GM23338 (cell line): ENCODE data around the gene CFDP1. TPM values are rescaled to one million over a fixed set of nuclear protein-coding genes. Genes with fewer than 3 reads are reported as not detected.

Experiments
- ATAC-seq: fragments of 200-7000 bp; cut with Tn5 transposase; 3 replicates; pipeline ENCODE4 v1.9.1; 2020
- DNase-seq: peaks from one replicate; pipeline ENCODE4 v3.0.0-alpha.2; 2015; ENCODE audit warnings: low spot score
- H2AFZ ChIP-seq: fragments of 200-600 bp; sonication (generic); 2 replicates; pipeline ENCODE4 v1.8.0; 2016; ENCODE audit warnings: antibody characterized with exemption, mild to moderate bottlenecking, moderate library complexity
- H3F3A ChIP-seq: fragments of 200-600 bp; sonication (generic); replicated peaks from 2 replicates; pipeline ENCODE4 v1.8.0; 2017; ENCODE audit warnings: antibody characterized with exemption, mixed run types, low read depth
- H3K27ac ChIP-seq: fragments of 200-600 bp; sonication (generic); 2 replicates; pipeline ENCODE4 v1.6.1; 2016; ENCODE audit warnings: low read depth
- H3K27me3 ChIP-seq: fragments of 200-600 bp; sonication (generic); 2 replicates; pipeline ENCODE4 v1.8.0; 2016; ENCODE audit warnings: mild to moderate bottlenecking, mixed run types, moderate library complexity; ENCODE audit not compliant: insufficient read depth
- H3K36me3 ChIP-seq: fragments of 200-600 bp; sonication (generic); 2 replicates; pipeline ENCODE4 v1.8.0; 2016; ENCODE audit warnings: mild to moderate bottlenecking; ENCODE audit not compliant: insufficient read depth
- H3K4me1 ChIP-seq: fragments of 200-600 bp; sonication (generic); 2 replicates; pipeline ENCODE4 v1.8.0; 2016; ENCODE audit warnings: mild to moderate bottlenecking, moderate library complexity; ENCODE audit not compliant: insufficient read depth
- H3K4me2 ChIP-seq: fragments of 200-600 bp; sonication (generic); 2 replicates; pipeline ENCODE4 v1.7.1; 2017; ENCODE audit warnings: mixed run types
- H3K4me3 ChIP-seq: fragments of 200-600 bp; sonication (generic); 2 replicates; pipeline ENCODE4 v1.6.1; 2016; ENCODE audit warnings: mixed run types
- H3K79me2 ChIP-seq: fragments of 200-600 bp; sonication (generic); replicated peaks from 2 replicates; pipeline ENCODE4 v1.8.0; 2017; ENCODE audit warnings: mild to moderate bottlenecking; ENCODE audit not compliant: insufficient read depth
- H3K9me2 ChIP-seq: fragments of 200-600 bp; sonication (generic); 2 replicates; pipeline ENCODE4 v1.8.0; 2017; ENCODE audit not compliant: insufficient read depth
- H4K20me1 ChIP-seq: fragments of 200-600 bp; sonication (generic); replicated peaks from 2 replicates; pipeline ENCODE4 v1.8.0; 2017; ENCODE audit warnings: mild to moderate bottlenecking; ENCODE audit not compliant: insufficient read depth
- H3K27ac Mint-ChIP-seq: 2 replicates; pipeline ENCODE4 v1.8.0; 2020; ENCODE audit warnings: inconsistent platforms, mild to moderate bottlenecking, moderate library complexity, mixed read lengths
- H3K27me3 Mint-ChIP-seq: 3 replicates; pipeline ENCODE4 v1.8.0; 2022; ENCODE audit warnings: low read depth, mild to moderate bottlenecking, moderate library complexity, mixed read lengths, inconsistent platforms; ENCODE audit not compliant: insufficient read depth, poor library complexity
- H3K36me3 Mint-ChIP-seq: 3 replicates; pipeline ENCODE4 v1.8.0; 2021; ENCODE audit warnings: low read depth, mild to moderate bottlenecking, inconsistent platforms, moderate library complexity, mixed read lengths
- H3K4me1 Mint-ChIP-seq: 3 replicates; pipeline ENCODE4 v1.8.0; 2020; ENCODE audit warnings: mild to moderate bottlenecking, inconsistent platforms, mixed read lengths
- H3K4me3 Mint-ChIP-seq: 3 replicates; pipeline ENCODE4 v1.8.0; 2021; ENCODE audit warnings: moderate library complexity, mild to moderate bottlenecking, inconsistent platforms, mixed read lengths
- H3K9me3 Mint-ChIP-seq: 3 replicates; pipeline ENCODE4 v1.8.0; 2020; ENCODE audit warnings: moderate library complexity, mild to moderate bottlenecking, inconsistent platforms, mixed read lengths
- CREB1 ChIP-seq: fragments of 250-450 bp; sonication (Bioruptor Pico); IDR thresholded peaks from 2 replicates; pipeline ENCODE4 v1.5.0; 2020; ENCODE audit warnings: low read depth, mild to moderate bottlenecking, moderate library complexity
- EZH2 ChIP-seq: fragments of 200-600 bp; sonication (generic); IDR thresholded peaks from one replicate; pipeline ENCODE4 v1.8.0; 2017; ENCODE audit warnings: antibody characterized with exemption, mild to moderate bottlenecking, low read depth; ENCODE audit not compliant: unreplicated experiment
- EZH2phosphoT487 ChIP-seq: fragments of 200-600 bp; sonication (generic); IDR thresholded peaks from one replicate; pipeline ENCODE4 v1.8.1; 2018; ENCODE audit warnings: antibody characterized with exemption; ENCODE audit not compliant: unreplicated experiment
- JUNB ChIP-seq: IDR thresholded peaks from one replicate; pipeline ENCODE4 v1.6.1; 2016; ENCODE audit warnings: antibody characterized with exemption; ENCODE audit not compliant: unreplicated experiment
- STAT1 ChIP-seq: IDR thresholded peaks from one replicate; pipeline ENCODE4 v1.6.1; 2016; ENCODE audit warnings: antibody characterized with exemption; ENCODE audit not compliant: unreplicated experiment
- ZNF331 ChIP-seq: fragments of 250-450 bp; sonication (Bioruptor Pico); IDR thresholded peaks from 2 replicates; pipeline ENCODE4 v1.5.0; 2020; ENCODE audit warnings: low read depth, mild to moderate bottlenecking, moderate library complexity
- polyA plus RNA-seq: library from polyadenylated mRNA; unstranded; fragments of >200 nt; fragmentation: Nextera tagmentation; extraction: Ambion mirVana; gene quantifications from 2 replicates; pipeline ENCODE4 v1.2.1, GENCODE V29; 2016
- total RNA-seq: library from RNA; depleted of rRNA; stranded (reverse); fragments of >200 nt; shearing (Covaris generic); gene quantifications from 2 replicates; pipeline ENCODE4 v1.2.3, GENCODE V29; 2014
- TF ChIP-seq, protein P1 (sequence below): fragments of 250-450 bp; sonication (Bioruptor Pico); IDR thresholded peaks from 2 replicates; pipeline ENCODE4 v1.5.0; 2020; ENCODE audit warnings: mild to moderate bottlenecking, moderate library complexity
- TF ChIP-seq, protein P2 (sequence below): IDR thresholded peaks from 2 replicates; pipeline ENCODE4 v1.6.1; 2016; ENCODE audit warnings: antibody characterized with exemption

CFDP1 gene
- total and polyA plus RNA-seq, 2 experiments from 2014 or later = 89.9 to 224 TPM

DNA sequence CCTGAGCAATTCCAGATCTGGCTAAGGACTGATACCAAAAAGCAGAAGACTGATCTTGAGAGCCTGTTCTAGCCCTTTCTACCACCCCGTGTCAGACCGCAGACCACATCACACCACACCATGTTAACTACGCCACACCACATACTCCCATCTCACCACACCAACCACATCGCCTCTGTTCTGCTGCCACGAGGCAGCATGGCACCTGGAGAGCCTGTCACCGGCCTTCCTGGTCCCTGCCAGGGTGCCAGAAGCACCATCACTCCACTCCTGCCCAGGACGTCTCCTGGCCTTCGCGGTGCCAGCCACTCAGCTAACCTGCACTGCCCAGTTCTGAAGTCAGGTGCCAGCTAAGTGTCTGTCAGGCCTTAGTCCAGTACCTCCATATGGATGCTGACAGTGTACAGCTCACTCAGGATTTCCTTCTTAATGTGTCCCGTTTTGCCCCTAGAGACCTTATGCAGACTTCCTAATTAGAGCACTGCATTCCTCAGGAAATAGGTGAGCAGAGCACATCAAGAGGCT lies 144.6 kb downstream of the CFDP1 start (continued):
- TF ChIP-seq, protein P1, sequence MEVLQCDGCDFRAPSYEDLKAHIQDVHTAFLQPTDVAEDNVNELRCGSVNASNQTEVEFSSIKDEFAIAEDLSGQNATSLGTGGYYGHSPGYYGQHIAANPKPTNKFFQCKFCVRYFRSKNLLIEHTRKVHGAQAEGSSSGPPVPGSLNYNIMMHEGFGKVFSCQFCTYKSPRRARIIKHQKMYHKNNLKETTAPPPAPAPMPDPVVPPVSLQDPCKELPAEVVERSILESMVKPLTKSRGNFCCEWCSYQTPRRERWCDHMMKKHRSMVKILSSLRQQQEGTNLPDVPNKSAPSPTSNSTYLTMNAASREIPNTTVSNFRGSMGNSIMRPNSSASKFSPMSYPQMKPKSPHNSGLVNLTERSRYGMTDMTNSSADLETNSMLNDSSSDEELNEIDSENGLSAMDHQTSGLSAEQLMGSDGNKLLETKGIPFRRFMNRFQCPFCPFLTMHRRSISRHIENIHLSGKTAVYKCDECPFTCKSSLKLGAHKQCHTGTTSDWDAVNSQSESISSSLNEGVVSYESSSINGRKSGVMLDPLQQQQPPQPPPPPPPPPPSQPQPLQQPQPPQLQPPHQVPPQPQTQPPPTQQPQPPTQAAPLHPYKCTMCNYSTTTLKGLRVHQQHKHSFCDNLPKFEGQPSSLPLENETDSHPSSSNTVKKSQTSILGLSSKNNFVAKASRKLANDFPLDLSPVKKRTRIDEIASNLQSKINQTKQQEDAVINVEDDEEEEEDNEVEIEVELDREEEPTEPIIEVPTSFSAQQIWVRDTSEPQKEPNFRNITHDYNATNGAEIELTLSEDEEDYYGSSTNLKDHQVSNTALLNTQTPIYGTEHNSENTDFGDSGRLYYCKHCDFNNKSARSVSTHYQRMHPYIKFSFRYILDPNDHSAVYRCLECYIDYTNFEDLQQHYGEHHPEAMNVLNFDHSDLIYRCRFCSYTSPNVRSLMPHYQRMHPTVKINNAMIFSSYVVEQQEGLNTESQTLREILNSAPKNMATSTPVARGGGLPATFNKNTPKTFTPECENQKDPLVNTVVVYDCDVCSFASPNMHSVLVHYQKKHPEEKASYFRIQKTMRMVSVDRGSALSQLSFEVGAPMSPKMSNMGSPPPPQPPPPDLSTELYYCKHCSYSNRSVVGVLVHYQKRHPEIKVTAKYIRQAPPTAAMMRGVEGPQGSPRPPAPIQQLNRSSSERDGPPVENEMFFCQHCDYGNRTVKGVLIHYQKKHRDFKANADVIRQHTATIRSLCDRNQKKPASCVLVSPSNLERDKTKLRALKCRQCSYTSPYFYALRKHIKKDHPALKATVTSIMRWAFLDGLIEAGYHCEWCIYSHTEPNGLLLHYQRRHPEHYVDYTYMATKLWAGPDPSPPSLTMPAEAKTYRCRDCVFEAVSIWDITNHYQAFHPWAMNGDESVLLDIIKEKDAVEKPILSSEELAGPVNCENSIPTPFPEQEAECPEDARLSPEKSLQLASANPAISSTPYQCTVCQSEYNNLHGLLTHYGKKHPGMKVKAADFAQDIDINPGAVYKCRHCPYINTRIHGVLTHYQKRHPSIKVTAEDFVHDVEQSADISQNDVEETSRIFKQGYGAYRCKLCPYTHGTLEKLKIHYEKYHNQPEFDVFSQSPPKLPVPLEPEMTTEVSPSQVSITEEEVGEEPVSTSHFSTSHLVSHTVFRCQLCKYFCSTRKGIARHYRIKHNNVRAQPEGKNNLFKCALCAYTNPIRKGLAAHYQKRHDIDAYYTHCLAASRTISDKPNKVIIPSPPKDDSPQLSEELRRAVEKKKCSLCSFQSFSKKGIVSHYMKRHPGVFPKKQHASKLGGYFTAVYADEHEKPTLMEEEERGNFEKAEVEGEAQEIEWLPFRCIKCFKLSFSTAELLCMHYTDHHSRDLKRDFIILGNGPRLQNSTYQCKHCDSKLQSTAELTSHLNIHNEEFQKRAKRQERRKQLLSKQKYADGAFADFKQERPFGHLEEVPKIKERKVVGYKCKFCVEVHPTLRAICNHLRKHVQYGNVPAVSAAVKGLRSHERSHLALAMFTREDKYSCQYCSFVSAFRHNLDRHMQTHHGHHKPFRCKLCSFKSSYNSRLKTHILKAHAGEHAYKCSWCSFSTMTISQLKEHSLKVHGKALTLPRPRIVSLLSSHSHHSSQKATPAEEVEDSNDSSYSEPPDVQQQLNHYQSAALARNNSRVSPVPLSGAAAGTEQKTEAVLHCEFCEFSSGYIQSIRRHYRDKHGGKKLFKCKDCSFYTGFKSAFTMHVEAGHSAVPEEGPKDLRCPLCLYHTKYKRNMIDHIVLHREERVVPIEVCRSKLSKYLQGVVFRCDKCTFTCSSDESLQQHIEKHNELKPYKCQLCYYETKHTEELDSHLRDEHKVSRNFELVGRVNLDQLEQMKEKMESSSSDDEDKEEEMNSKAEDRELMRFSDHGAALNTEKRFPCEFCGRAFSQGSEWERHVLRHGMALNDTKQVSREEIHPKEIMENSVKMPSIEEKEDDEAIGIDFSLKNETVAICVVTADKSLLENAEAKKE (CRISPR knock-in tag) = no peak
- TF ChIP-seq ZNF331 (CRISPR knock-in tag) (no peak), CREB1 (CRISPR knock-in tag) (no peak), STAT1 (no peak), EZH2 (no peak), JUNB (no peak)

- H4K20me1 ChIP-seq = no peaks in the 10 kb centered on the region; the same call in none of the 2 replicates
- H3K27me3 ChIP-seq = no peaks in the 10 kb centered on the region
- H3K4me1 Mint-ChIP-seq = peaks cover 2% of the 10 kb centered on the region; the same call in 1 of the 3 replicates
- H3K9me2 ChIP-seq = no peaks in the 10 kb centered on the region
- DNase-seq (no peak), ATAC-seq (no peak)
- peaks cover 3% of the 10 kb centered on the region for H3K27me3 Mint-ChIP-seq
- no peak overlapping the region for H2AFZ ChIP-seq
- H3K4me2 ChIP-seq = no peak overlapping the region
- H3F3A ChIP-seq = no peaks in the 10 kb centered on the region
- H3K9me3 Mint-ChIP-seq = no peaks in the 10 kb centered on the region; the same call in 2 of the 3 replicates
- no peaks in the 10 kb centered on the region for H3K79me2 ChIP-seq
- H3K4me3 ChIP-seq = no peak overlapping the region
- no peak overlapping the region for H3K27ac Mint-ChIP-seq
- H3K27ac ChIP-seq = no peak overlapping the region; the same call in 1 of the 2 replicates
- H3K36me3 Mint-ChIP-seq = peaks cover 23% of the 10 kb centered on the region
- peaks cover 12% of the 10 kb centered on the region; the same call in 1 of the 2 replicates for H3K36me3 ChIP-seq
- no peak overlapping the region for H3K4me3 Mint-ChIP-seq
- H3K4me1 ChIP-seq = no peaks in the 10 kb centered on the region
- TF ChIP-seq, protein P1 (CRISPR knock-in tag) = no peak
- no peak for TF ChIP-seq JUNB
- TF ChIP-seq, protein P2, sequence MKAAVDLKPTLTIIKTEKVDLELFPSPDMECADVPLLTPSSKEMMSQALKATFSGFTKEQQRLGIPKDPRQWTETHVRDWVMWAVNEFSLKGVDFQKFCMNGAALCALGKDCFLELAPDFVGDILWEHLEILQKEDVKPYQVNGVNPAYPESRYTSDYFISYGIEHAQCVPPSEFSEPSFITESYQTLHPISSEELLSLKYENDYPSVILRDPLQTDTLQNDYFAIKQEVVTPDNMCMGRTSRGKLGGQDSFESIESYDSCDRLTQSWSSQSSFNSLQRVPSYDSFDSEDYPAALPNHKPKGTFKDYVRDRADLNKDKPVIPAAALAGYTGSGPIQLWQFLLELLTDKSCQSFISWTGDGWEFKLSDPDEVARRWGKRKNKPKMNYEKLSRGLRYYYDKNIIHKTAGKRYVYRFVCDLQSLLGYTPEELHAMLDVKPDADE = no peak
- TF ChIP-seq CREB1 (CRISPR knock-in tag) = no peak
- TF ChIP-seq EZH2phosphoT487 = no peak
Measured at GRCh38 chr16:75288181-75288580, 145.1 kb downstream of the CFDP1 start.
